ENCODE measurements around the gene TRAPPC10. TPM values are rescaled to one million over a fixed set of nuclear protein-coding genes. Genes with fewer than 3 reads are reported as not detected.

TRAPPC10 gene, protein sequence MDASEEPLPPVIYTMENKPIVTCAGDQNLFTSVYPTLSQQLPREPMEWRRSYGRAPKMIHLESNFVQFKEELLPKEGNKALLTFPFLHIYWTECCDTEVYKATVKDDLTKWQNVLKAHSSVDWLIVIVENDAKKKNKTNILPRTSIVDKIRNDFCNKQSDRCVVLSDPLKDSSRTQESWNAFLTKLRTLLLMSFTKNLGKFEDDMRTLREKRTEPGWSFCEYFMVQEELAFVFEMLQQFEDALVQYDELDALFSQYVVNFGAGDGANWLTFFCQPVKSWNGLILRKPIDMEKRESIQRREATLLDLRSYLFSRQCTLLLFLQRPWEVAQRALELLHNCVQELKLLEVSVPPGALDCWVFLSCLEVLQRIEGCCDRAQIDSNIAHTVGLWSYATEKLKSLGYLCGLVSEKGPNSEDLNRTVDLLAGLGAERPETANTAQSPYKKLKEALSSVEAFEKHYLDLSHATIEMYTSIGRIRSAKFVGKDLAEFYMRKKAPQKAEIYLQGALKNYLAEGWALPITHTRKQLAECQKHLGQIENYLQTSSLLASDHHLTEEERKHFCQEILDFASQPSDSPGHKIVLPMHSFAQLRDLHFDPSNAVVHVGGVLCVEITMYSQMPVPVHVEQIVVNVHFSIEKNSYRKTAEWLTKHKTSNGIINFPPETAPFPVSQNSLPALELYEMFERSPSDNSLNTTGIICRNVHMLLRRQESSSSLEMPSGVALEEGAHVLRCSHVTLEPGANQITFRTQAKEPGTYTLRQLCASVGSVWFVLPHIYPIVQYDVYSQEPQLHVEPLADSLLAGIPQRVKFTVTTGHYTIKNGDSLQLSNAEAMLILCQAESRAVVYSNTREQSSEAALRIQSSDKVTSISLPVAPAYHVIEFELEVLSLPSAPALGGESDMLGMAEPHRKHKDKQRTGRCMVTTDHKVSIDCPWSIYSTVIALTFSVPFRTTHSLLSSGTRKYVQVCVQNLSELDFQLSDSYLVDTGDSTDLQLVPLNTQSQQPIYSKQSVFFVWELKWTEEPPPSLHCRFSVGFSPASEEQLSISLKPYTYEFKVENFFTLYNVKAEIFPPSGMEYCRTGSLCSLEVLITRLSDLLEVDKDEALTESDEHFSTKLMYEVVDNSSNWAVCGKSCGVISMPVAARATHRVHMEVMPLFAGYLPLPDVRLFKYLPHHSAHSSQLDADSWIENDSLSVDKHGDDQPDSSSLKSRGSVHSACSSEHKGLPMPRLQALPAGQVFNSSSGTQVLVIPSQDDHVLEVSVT
- total RNA-seq = 10 to 100 TPM; 15.4 to 25.6 (median 18.4) TPM
- long read RNA-seq, partial matches to known transcripts = 0 of 1 reads
- long read RNA-seq, other reads (novel, unspliced or antisense) = 1 of 1 reads

DNA sequence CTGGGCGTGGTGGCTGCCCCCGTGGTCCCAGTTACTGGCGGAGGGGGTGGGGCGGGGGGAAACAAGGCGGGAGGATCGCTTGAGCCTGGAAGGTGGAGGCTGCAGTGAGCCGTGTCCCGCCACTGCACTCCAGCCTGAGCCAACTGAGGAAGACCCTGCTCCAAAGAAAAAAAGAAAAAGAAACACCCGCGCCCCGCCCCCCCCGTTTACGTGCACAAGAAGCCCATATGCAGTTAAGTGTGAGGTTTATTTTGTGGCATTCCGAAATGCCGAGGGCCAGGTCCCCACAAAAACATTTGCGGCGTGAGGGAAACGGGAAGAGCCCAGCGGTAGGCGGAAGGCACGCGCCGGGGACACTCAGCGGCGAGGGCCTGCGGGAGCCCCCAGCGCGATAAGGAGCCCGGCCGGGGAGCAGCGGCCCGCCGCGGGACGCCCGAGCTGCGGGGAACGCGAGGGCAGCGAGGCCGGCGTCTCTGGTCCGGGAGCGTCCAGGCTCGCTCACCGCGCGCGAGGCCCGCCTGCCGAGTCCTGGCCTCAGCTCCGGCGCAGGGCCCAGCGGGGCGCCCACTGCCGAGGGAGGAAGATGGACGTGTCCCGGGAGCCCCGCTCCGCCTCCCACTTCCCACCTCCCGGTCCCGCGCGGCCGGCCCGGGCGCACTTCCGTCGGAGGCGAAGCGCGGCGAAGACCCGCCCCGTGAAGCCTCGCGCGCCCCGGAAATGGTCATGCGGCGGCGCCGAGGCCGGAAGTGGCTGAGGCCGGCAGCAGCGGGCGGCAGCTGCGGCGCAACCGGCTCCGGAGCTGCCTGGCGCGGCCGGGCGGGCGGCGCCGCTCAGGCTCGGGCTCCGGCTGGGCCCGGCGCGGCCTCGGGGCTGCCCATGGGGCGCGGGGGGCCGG lies at the start of gene TRAPPC10:
Gene TRAPPC10, plus strand, starts transcription at position 731 of the 895 bp plus-strand sequence. CDS start 185 bp downstream, outside the sequence.
- Histone ChIP-seq H3K36me3 (no peaks in the 10 kb centered on the region), H3K4me1 (peaks cover 0 to 33% (median 8%) of the 10 kb centered on the region in 4 donors), H3K27ac (peak within 1 kb of the TSS; percentile 87 to 93 (median 88)), H3K4me3 (peak within 1 kb of the TSS; percentile 78 to 98 (median 98)), H3K9me3 (no peaks in the 10 kb centered on the region), H3K27me3 (no peaks in the 10 kb centered on the region)
- WGBS (ENCODE audit: insufficient coverage, low coverage, low lambda C conversion rate, missing lambda C conversion rate) = 0% methylated on average over 24 of the region's 107 CpGs
- ATAC-seq (peak; percentile 78 to 86 (median 83)), DNase-seq (peak; percentile 88 to 91 (median 90))
- intact Hi-C loops (cut with DNase I) = no loop called here
- peak; percentile 93 for TF ChIP-seq POLR2A (IDR thresholded peaks at IDR 0.05)
- TF ChIP-seq, protein P1, sequence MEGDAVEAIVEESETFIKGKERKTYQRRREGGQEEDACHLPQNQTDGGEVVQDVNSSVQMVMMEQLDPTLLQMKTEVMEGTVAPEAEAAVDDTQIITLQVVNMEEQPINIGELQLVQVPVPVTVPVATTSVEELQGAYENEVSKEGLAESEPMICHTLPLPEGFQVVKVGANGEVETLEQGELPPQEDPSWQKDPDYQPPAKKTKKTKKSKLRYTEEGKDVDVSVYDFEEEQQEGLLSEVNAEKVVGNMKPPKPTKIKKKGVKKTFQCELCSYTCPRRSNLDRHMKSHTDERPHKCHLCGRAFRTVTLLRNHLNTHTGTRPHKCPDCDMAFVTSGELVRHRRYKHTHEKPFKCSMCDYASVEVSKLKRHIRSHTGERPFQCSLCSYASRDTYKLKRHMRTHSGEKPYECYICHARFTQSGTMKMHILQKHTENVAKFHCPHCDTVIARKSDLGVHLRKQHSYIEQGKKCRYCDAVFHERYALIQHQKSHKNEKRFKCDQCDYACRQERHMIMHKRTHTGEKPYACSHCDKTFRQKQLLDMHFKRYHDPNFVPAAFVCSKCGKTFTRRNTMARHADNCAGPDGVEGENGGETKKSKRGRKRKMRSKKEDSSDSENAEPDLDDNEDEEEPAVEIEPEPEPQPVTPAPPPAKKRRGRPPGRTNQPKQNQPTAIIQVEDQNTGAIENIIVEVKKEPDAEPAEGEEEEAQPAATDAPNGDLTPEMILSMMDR (IDR thresholded peaks at IDR 0.05) = no peak

DNA sequence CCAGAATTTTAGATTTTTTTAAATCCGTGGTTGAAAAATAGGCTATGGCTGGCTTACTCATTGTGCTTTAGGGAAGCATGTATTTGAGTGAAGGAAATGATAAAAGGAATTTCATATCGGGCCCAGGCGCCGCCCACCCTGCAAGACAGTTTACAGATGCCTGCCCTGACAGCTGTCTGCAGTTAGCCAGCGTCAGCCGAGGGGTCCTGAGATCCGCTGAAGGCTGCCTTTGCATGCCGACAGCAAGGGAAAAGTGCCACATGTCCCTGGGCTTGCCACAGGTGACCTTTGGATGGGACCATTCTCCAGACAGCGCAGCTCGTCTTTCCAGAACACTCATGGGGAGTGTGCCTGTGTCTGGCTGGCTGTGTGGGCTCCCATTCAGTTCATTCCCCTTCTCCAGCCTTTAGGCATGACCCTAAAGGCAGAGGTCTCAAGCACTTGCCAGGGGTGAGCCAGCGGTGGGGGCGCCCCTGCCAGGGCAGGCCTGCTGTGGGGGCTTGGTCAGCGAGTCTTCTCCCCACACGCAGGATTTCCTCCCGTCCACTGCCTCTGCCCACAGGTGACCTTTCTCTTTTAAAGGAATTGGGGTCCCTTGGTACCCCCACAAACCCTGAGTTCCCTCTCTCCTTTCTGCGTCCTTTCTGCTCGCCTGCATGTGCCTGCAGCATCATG lies 46.1 kb upstream of the TRAPPC10 start:
- WGBS (ENCODE audit: insufficient coverage, low coverage, low lambda C conversion rate, missing lambda C conversion rate) = 80% methylated on average over 9 of the region's 17 CpGs
- peaks cover 0 to 26% (median 6%) of the 10 kb centered on the region in 4 donors for H3K36me3 ChIP-seq
- H3K9me3 ChIP-seq = no peaks in the 10 kb centered on the region
- peaks cover 0 to 6% (median 0%) of the 10 kb centered on the region in 4 donors for H3K4me1 ChIP-seq
- no peaks in the 10 kb centered on the region for H3K27me3 ChIP-seq
- H3K4me3 ChIP-seq = no peak overlapping the region
- TF ChIP-seq, protein P1 (IDR thresholded peaks at IDR 0.05) = no peak
- no peak for TF ChIP-seq POLR2A (IDR thresholded peaks at IDR 0.05)
- intact Hi-C loops (cut with DNase I) = loop anchor here in 1 of 2 donors (5.0 kb wide), 1 partner anchor 159 kb away; no protein-coding TSS in a partner anchor
- no peak for DNase-seq
- no peak for ATAC-seq
- no peak overlapping the region for H3K27ac ChIP-seq

DNA sequence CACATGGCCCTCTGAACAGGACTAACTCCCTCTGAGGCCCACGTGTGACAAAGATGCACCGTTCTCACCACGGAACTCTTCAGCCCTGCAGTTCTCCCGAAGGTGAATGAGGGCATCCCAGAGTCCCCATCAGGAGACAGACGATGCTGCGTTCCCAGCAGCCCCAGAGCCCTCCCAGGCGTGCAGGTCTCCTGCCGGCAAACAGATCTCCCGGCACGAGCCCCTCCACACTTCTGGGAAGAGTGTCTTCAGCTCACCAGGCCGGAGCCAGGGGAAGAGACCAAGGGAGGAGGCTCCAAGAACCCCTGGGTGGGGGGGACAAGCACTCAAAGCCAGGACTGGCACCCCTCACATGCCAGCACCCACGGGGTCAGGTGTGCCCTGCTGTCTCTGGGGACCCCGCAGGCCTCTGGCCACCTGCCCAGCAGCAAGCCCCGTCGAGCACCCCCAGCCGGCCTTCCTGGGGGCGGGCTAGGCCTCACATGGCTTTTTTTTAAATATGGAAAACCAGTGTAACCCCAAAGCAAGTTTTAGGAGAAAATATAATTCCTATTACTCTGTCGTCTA lies 45.1 kb upstream of the TRAPPC10 start:
- Histone ChIP-seq H3K27me3 (no peaks in the 10 kb centered on the region), H3K4me3 (no peak overlapping the region), H3K36me3 (peaks cover 0 to 32% (median 6%) of the 10 kb centered on the region in 4 donors), H3K9me3 (no peaks in the 10 kb centered on the region), H3K27ac (no peak overlapping the region), H3K4me1 (peaks cover 0 to 11% (median 0%) of the 10 kb centered on the region in 4 donors)
- no peak for DNase-seq
- TF ChIP-seq, protein P1 (IDR thresholded peaks at IDR 0.05) = no peak
- ATAC-seq = no peak
- intact Hi-C loops (cut with DNase I) = loop anchor here in 1 of 2 donors (5.0 kb wide), 1 partner anchor 160 kb away; no protein-coding TSS in a partner anchor
- WGBS (ENCODE audit: insufficient coverage, low coverage, low lambda C conversion rate, missing lambda C conversion rate) = 91% methylated on average over 1 of the region's 18 CpGs
